ENCODE measurements around the gene GGA3.
A peak's percentile ranks its signal among the peaks of the same experiment; 100 is the strongest.
"Not testable (repeated sequence)": the region's sequence is repeated elsewhere in the genome, so short reads cannot be mapped to it uniquely, and the experiment has no call there.

Gene GGA3

GRCh38 chr17:75289115-75289831 is 27.9 kb upstream of the GGA3 start, which contains the start of gene SLC25A19:
TSS of gene SLC25A19 (minus strand) at chr17:75289433. CDS start at chr17:75286764, 2,669 bp downstream.
- Histone ChIP-seq H3K9me3 (no peaks in the 10 kb centered on the region), H3K4me1 (ENCODE audit: control insufficient read depth in 1 of 2, insufficient read depth in 1 of 2, low read depth in 1 of 2, low read length in 1 of 2) (peaks cover 19 to 30% of the 10 kb centered on the region in 2 experiments), H3K27ac (peak within 1 kb of the TSS; percentile 95), H3K27me3 (no peaks in the 10 kb centered on the region), H3K4me3 (ENCODE audit: low read depth in 1 of 2, low read length in 1 of 2) (peak within 1 kb of the TSS; percentile 79 to 98), H3K36me3 (peaks cover 5% of the 10 kb centered on the region)
- no peak for TF ChIP-seq CTCF (IDR thresholded peaks at IDR 0.05)

- Histone ChIP-seq H3K27me3 (no peaks in the 10 kb centered on the region), H3K27ac (peak overlapping the region; percentile 95), H3K36me3 (peaks cover 5% of the 10 kb centered on the region), H3K4me3 (ENCODE audit: low read depth in 1 of 2, low read length in 1 of 2) (peak overlapping the region; percentile 79 to 98), H3K9me3 (no peaks in the 10 kb centered on the region), H3K4me1 (ENCODE audit: control insufficient read depth in 1 of 2, insufficient read depth in 1 of 2, low read depth in 1 of 2, low read length in 1 of 2) (peaks cover 17 to 25% of the 10 kb centered on the region in 2 experiments)
- no peak for TF ChIP-seq CTCF (IDR thresholded peaks at IDR 0.05)
Observed at GRCh38 chr17:75288770-75289114, 27.3 kb upstream of the GGA3 start.

- Histone ChIP-seq H3K9me3 (no peaks in the 10 kb centered on the region), H3K27ac (peak overlapping the region; percentile 95), H3K27me3 (no peaks in the 10 kb centered on the region), H3K4me1 (ENCODE audit: control insufficient read depth in 1 of 2, insufficient read depth in 1 of 2, low read depth in 1 of 2, low read length in 1 of 2) (peaks cover 17 to 25% of the 10 kb centered on the region in 2 experiments), H3K36me3 (peaks cover 5% of the 10 kb centered on the region), H3K4me3 (ENCODE audit: low read depth in 1 of 2, low read length in 1 of 2) (no peak overlapping the region)
- no peak for TF ChIP-seq CTCF (IDR thresholded peaks at IDR 0.05)
Observed at GRCh38 chr17:75288359-75288758, 27.0 kb upstream of the GGA3 start.

GRCh38 chr17:75287221-75287620 is 25.8 kb upstream of the GGA3 start:
- no peak for TF ChIP-seq CTCF (IDR thresholded peaks at IDR 0.05)
- Histone ChIP-seq H3K36me3 (peaks cover 5% of the 10 kb centered on the region), H3K27ac (no peak overlapping the region), H3K9me3 (no peaks in the 10 kb centered on the region), H3K4me3 (ENCODE audit: low read depth in 1 of 2, low read length in 1 of 2) (no peak overlapping the region), H3K27me3 (no peaks in the 10 kb centered on the region), H3K4me1 (ENCODE audit: control insufficient read depth in 1 of 2, insufficient read depth in 1 of 2, low read depth in 1 of 2, low read length in 1 of 2) (peaks cover 15 to 17% of the 10 kb centered on the region in 2 experiments)

GRCh38 chr17:75285123-75285522 is 23.7 kb upstream of the GGA3 start:
- Histone ChIP-seq H3K27me3 (no peaks in the 10 kb centered on the region), H3K9me3 (no peaks in the 10 kb centered on the region), H3K4me1 (ENCODE audit: control insufficient read depth in 1 of 2, insufficient read depth in 1 of 2, low read depth in 1 of 2, low read length in 1 of 2) (peaks cover 7 to 10% of the 10 kb centered on the region in 2 experiments), H3K36me3 (peaks cover 5% of the 10 kb centered on the region), H3K27ac (no peak overlapping the region), H3K4me3 (ENCODE audit: low read depth in 1 of 2, low read length in 1 of 2) (no peak overlapping the region)
- no peak for TF ChIP-seq CTCF (IDR thresholded peaks at IDR 0.05)

GRCh38 chr17:75280189-75280588 is 18.8 kb upstream of the GGA3 start:
- not testable (repeated sequence) for H3K9me3 ChIP-seq; H3K36me3 ChIP-seq; H3K27me3 ChIP-seq; H3K4me1 ChIP-seq (ENCODE audit: control insufficient read depth in 1 of 2, insufficient read depth in 1 of 2, low read depth in 1 of 2, low read length in 1 of 2); H3K27ac ChIP-seq; H3K4me3 ChIP-seq (ENCODE audit: low read depth in 1 of 2, low read length in 1 of 2)
